HL-60 (cell line): ENCODE data around the gene GXYLT2.

Source experiments
- DNase-seq, 2 experiments: peaks; one replicate each; pipeline ENCODE4 v3.0.0-alpha.2; 2010 to 2020; ENCODE audit warnings: low read depth in 1 of 2, low spot score in 1 of 2
- H3K27ac ChIP-seq: fragments of 250-450 bp; sonication (Bioruptor Pico); replicated peaks from 2 replicates; pipeline ENCODE4 v1.5.1; 2020; ENCODE audit warnings: mild to moderate bottlenecking, moderate library complexity
- H3K27me3 ChIP-seq: fragments of 250-450 bp; sonication (Bioruptor Pico); 2 replicates; pipeline ENCODE4 v1.5.1; 2021; ENCODE audit warnings: mild to moderate bottlenecking, moderate library complexity; ENCODE audit not compliant: insufficient read depth, poor library complexity, severe bottlenecking
- H3K4me3 ChIP-seq: replicated peaks from 2 replicates; pipeline ENCODE4 v1.5.1; 2011; ENCODE audit warnings: mild to moderate bottlenecking, control low read depth, low read length; ENCODE audit not compliant: insufficient read depth
- CTCF ChIP-seq: IDR thresholded peaks from one replicate; pipeline ENCODE4 v1.5.1; 2011; ENCODE audit warnings: low read length, control low read depth, inconsistent platforms; ENCODE audit not compliant: insufficient read depth
- GABPA ChIP-seq: IDR thresholded peaks from 2 replicates; pipeline ENCODE4 v1.6.1; 2012; ENCODE audit warnings: low read depth
- POLR2AphosphoS5 ChIP-seq: IDR thresholded peaks from 2 replicates; pipeline ENCODE4 v1.6.1; 2012; ENCODE audit warnings: low read depth
- REST ChIP-seq: IDR thresholded peaks from 2 replicates; pipeline ENCODE4 v1.6.1; 2012; ENCODE audit warnings: low read depth; ENCODE audit not compliant: insufficient replicate concordance
- SPI1 ChIP-seq: IDR thresholded peaks from 2 replicates; pipeline ENCODE4 v1.6.1; 2012; ENCODE audit warnings: low read depth, mild to moderate bottlenecking, borderline replicate concordance

GXYLT2 gene

GRCh38 chr3:73024836-73025235 lies 137.0 kb downstream of the GXYLT2 start:
- H3K27ac ChIP-seq, result no peak overlapping the region
- DNase-seq, result no peak
- TF ChIP-seq SPI1 (no peak), GABPA (no peak), POLR2AphosphoS5 (no peak), REST (no peak), CTCF (no peak)
- H3K27me3 ChIP-seq, result no peaks in the 10 kb centered on the region
- H3K4me3 ChIP-seq, result no peak overlapping the region

- Histone ChIP-seq H3K4me3 (no peak overlapping the region), H3K27ac (no peak overlapping the region), H3K27me3 (no peaks in the 10 kb centered on the region)
- DNase-seq, result no peak
- no peak for TF ChIP-seq POLR2AphosphoS5
- no peak for TF ChIP-seq GABPA
- no peak for TF ChIP-seq CTCF
- TF ChIP-seq REST, result no peak
- TF ChIP-seq SPI1, result no peak
These were observed 138.4 kb downstream of the GXYLT2 start for GRCh38 chr3:73026111-73026759.
